K562 (cell line): ENCODE measurements around the gene TTC39A. TPM values are rescaled to one million over a fixed set of nuclear protein-coding genes. Genes with fewer than 3 reads are reported as not detected.

ENCODE experiments used
- ATF4 ChIP-seq: fragments of 450-650 bp; formaldehyde crosslinking; IDR thresholded peaks from 2 replicates; pipeline ENCODE4 v1.4.0; 2022; ENCODE audit warnings: mild to moderate bottlenecking, moderate library complexity
- CEBPZ ChIP-seq: fragments of 150-350 bp; IDR thresholded peaks from 2 replicates; pipeline ENCODE4 v1.6.1; 2014; ENCODE audit warnings: low read depth, mild to moderate bottlenecking, low read length, borderline replicate concordance
- ETV1 ChIP-seq: fragments of 450-650 bp; conservative IDR thresholded peaks from 2 replicates; pipeline ENCODE4 v1.6.1; 2016; ENCODE audit warnings: missing genetic modification characterization, control low read depth, low read depth, missing compliant biosample characterization
- GABPA ChIP-seq: fragments of 200-800 bp; sonication (Bioruptor generic); conservative IDR thresholded peaks from 2 replicates; pipeline ENCODE4 v1.6.1; 2016; ENCODE audit warnings: low read depth, missing genetic modification characterization, missing compliant biosample characterization
- JUNB ChIP-seq: fragments of 450-650 bp; formaldehyde crosslinking; conservative IDR thresholded peaks from 2 replicates; pipeline ENCODE4 v1.4.0; 2020; ENCODE audit warnings: mild to moderate bottlenecking
- JUND ChIP-seq, 2 experiments: IDR thresholded peaks; 2 replicates in 1 of 2; 3 replicates in 1 of 2; pipeline ENCODE4 v1.6.1; 2011; ENCODE audit warnings: borderline replicate concordance in 2 of 2, low read depth in 2 of 2, low read length in 2 of 2, improper control_type of control experiment in 1 of 2, missing biosample characterization in 1 of 2, missing genetic modification characterization in 1 of 2, missing genetic modification reagents in 1 of 2
- NCOA4 ChIP-seq: fragments of 450-650 bp; IDR thresholded peaks from 2 replicates; pipeline ENCODE4 v1.6.1; 2018; ENCODE audit warnings: mild to moderate bottlenecking; ENCODE audit not compliant: partially characterized antibody
- POLR2AphosphoS5 ChIP-seq: IDR thresholded peaks from 2 replicates; pipeline ENCODE4 v1.6.1; 2011; ENCODE audit warnings: mild to moderate bottlenecking, low read depth, low read length, moderate library complexity; ENCODE audit not compliant: control insufficient read depth, insufficient read depth
- PURB ChIP-seq: sonication (generic); formaldehyde crosslinking; IDR thresholded peaks from 2 replicates; pipeline ENCODE4 v1.9.0; 2021; ENCODE audit warnings: low read depth, mild to moderate bottlenecking, missing genetic modification reagents
- SMARCC2 ChIP-seq: fragments of 450-650 bp; IDR thresholded peaks from 2 replicates; pipeline ENCODE4 v1.6.1; 2017; ENCODE audit warnings: antibody characterized with exemption, moderate library complexity, mild to moderate bottlenecking, low read depth
- TOE1 ChIP-seq, 2 experiments: fragments of 450-650 bp in 1 of 2; sonication (generic) in 1 of 2; formaldehyde crosslinking in 1 of 2; IDR thresholded peaks; 2 replicates each; pipeline versions ENCODE4 v1.7.1 to v1.8.0; 2016 to 2022; ENCODE audit warnings: borderline replicate concordance in 2 of 2, mild to moderate bottlenecking in 2 of 2, antibody characterized with exemption in 1 of 2, inconsistent platforms in 1 of 2, low read depth in 1 of 2, missing genetic modification reagents in 1 of 2, moderate library complexity in 1 of 2
- ZNF316 ChIP-seq: fragments of 450-650 bp; IDR thresholded peaks from 2 replicates; pipeline ENCODE4 v1.6.1; 2016
- ZNF592 ChIP-seq: fragments of 450-650 bp; IDR thresholded peaks from 2 replicates; pipeline ENCODE4 v1.6.1; 2017; ENCODE audit warnings: antibody characterized with exemption, mild to moderate bottlenecking
- polyA plus RNA-seq, 8 experiments: library from polyadenylated mRNA; depleted of rRNA in 4 of 8; stranded (reverse) in 5 of 8; unstranded in 3 of 8; fragments of >200 nt; fragmentation: Nextera tagmentation in 2 of 8; fragmentation: Illumina TruSeq in 1 of 8; extraction: Ambion mirVana in 2 of 8; extraction: Trizol in 1 of 8; gene quantifications; 2 replicates each; pipeline versions ENCODE4 v1.2.1 to v1.2.3, GENCODE V29; 2011 to 2014; ENCODE audit warnings: inconsistent platforms in 1 of 8, missing spikeins in 1 of 8
- total RNA-seq, 7 experiments: library from RNA; depleted of rRNA in 6 of 7; stranded (reverse); fragments of >200 nt in 6 of 7; fragmentation: Illumina TruSeq in 2 of 7; extraction: Trizol in 2 of 7; gene quantifications; 2 replicates each; pipeline versions ENCODE4 v1.2.1 to v1.2.3, GENCODE V29; 2011 to 2021; ENCODE audit warnings: low replicate concordance in 1 of 7
- TF ChIP-seq, protein P1 (sequence below): sonication (generic); formaldehyde crosslinking; IDR thresholded peaks from 2 replicates; pipeline ENCODE4 v1.8.1; 2023; ENCODE audit warnings: mild to moderate bottlenecking, missing genetic modification reagents

TTC39A gene
- total and polyA plus RNA-seq, 9 of the 15 experiments (the other 6 are each of a cell fraction or from before 2014, with no cell fraction given): 0.18 to 0.82 (median 0.35) TPM

GRCh38 chr1:51237351-51238033 is 92.9 kb downstream of the TTC39A start (continued):
- peak; percentile 60; the same call in 1 of the 2 replicates for TF ChIP-seq JUND (IDR thresholded peaks at IDR 0.05; ENCODE audit: borderline replicate concordance, low read depth, low read length)
- peak; percentile 80; the same call in 2 of the 3 replicates for TF ChIP-seq JUND (tag; IDR thresholded peaks at IDR 0.05; ENCODE audit: borderline replicate concordance, low read depth, low read length)
- no peak for TF ChIP-seq ETV1 (tag)
- peak; percentile 40; the same call in 1 of the 2 replicates for TF ChIP-seq ATF4 (CRISPR knock-in tag)
- TF ChIP-seq NCOA4: peak; percentile 29
- TF ChIP-seq CEBPZ: no peak
- TF ChIP-seq, protein P1, sequence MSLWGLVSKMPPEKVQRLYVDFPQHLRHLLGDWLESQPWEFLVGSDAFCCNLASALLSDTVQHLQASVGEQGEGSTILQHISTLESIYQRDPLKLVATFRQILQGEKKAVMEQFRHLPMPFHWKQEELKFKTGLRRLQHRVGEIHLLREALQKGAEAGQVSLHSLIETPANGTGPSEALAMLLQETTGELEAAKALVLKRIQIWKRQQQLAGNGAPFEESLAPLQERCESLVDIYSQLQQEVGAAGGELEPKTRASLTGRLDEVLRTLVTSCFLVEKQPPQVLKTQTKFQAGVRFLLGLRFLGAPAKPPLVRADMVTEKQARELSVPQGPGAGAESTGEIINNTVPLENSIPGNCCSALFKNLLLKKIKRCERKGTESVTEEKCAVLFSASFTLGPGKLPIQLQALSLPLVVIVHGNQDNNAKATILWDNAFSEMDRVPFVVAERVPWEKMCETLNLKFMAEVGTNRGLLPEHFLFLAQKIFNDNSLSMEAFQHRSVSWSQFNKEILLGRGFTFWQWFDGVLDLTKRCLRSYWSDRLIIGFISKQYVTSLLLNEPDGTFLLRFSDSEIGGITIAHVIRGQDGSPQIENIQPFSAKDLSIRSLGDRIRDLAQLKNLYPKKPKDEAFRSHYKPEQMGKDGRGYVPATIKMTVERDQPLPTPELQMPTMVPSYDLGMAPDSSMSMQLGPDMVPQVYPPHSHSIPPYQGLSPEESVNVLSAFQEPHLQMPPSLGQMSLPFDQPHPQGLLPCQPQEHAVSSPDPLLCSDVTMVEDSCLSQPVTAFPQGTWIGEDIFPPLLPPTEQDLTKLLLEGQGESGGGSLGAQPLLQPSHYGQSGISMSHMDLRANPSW (CRISPR knock-in tag): no peak
- TF ChIP-seq SMARCC2: peak; percentile 18; the same call in 1 of the 2 replicates
- no peak for TF ChIP-seq ZNF316
- no peak for TF ChIP-seq GABPA
- 0 out of 2 replicates have a peak, but pooled peaks have one; percentile 34 for TF ChIP-seq ZNF592
- no peak for TF ChIP-seq PURB
- peak; percentile 56 for TF ChIP-seq JUNB (CRISPR knock-in tag)
- TF ChIP-seq TOE1 (IDR thresholded peaks at IDR 0.05; ENCODE audit: borderline replicate concordance): no peak
- TF ChIP-seq TOE1 (CRISPR knock-in tag; IDR thresholded peaks at IDR 0.05; ENCODE audit: borderline replicate concordance, low read depth): no peak
- no peak for TF ChIP-seq POLR2AphosphoS5
